Kidney (tissue), 14 donors: Measurements from ENCODE around the gene ZNF646. TPM values are rescaled to one million over a fixed set of nuclear protein-coding genes. Genes with fewer than 3 reads are reported as not detected.

Source experiments
- DNase-seq, 5 donors: peaks; one replicate each; pipeline ENCODE4 v3.0.0-alpha.2; 2013 to 2020
- FAIRE-seq: peaks from 2 replicates; lab custom pipeline; 2012; peaks lifted over from hg19 to GRCh38; lab: Jason Lieb, UNC
- H3K27ac ChIP-seq, 2 donors: one replicate each; pipeline ENCODE4 v1.7.0; 2013; ENCODE audit warnings: low read depth in 2 of 2, low read length in 2 of 2, inconsistent platforms in 1 of 2
- H3K27me3 ChIP-seq: one replicate; pipeline ENCODE4 v1.7.1; 2013; ENCODE audit warnings: low read length, inconsistent platforms; ENCODE audit not compliant: control insufficient read depth, insufficient read depth
- H3K36me3 ChIP-seq, 3 donors: one replicate each; pipeline versions ENCODE4 v1.7.0 to v1.7.1; 2013; ENCODE audit warnings: low read length in 3 of 3, control low read depth in 1 of 3, inconsistent platforms in 1 of 3; ENCODE audit not compliant: insufficient read depth in 3 of 3, control insufficient read depth in 2 of 3
- H3K4me1 ChIP-seq, 3 donors: one replicate each; pipeline versions ENCODE4 v1.7.0 to v1.7.1; 2013; ENCODE audit warnings: low read length in 3 of 3, inconsistent platforms in 1 of 3, low read depth in 1 of 3; ENCODE audit not compliant: control insufficient read depth in 2 of 3, insufficient read depth in 2 of 3
- H3K4me3 ChIP-seq, 3 donors: one replicate each; pipeline versions ENCODE4 v1.7.0 to v1.8.1; 2013; ENCODE audit warnings: low read length in 3 of 3, control low read depth in 1 of 3, inconsistent platforms in 1 of 3
- H3K9ac ChIP-seq, 3 donors: one replicate each; pipeline versions ENCODE4 v1.7.0 to v1.7.1; 2013; ENCODE audit warnings: low read length in 3 of 3, control low read depth in 1 of 3, inconsistent platforms in 1 of 3
- H3K9me3 ChIP-seq, 3 donors: one replicate each; pipeline versions ENCODE4 v1.7.0 to v1.7.1; 2013; ENCODE audit warnings: low read length in 3 of 3, control low read depth in 1 of 3, inconsistent platforms in 1 of 3; ENCODE audit not compliant: control insufficient read depth in 2 of 3, insufficient read depth in 1 of 3
- CTCF ChIP-seq: IDR thresholded peaks from 3 replicates; pipeline ENCODE4 v1.5.1; 2012; ENCODE audit warnings: mild to moderate bottlenecking, moderate library complexity, borderline replicate concordance; ENCODE audit not compliant: insufficient read depth; ENCODE audit errors: extremely low read depth
- intact Hi-C: fragments of 100-400 bp; cut with DNase I; formaldehyde crosslinking; loops from one replicate; pipeline ENCODE4 v1.11.1; 2022
- polyA plus RNA-seq: library from polyadenylated mRNA; stranded (reverse); fragments of 350-450 nt; fragmentation: Illumina TruSeq; extraction: RNeasy Lipid Tissue Mini Kit (QIAGEN cat#74804); gene quantifications from one replicate; pipeline ENCODE4 v1.2.3, GENCODE V29; 2014; ENCODE audit warnings: low read depth, low replicate concordance; ENCODE audit not compliant: insufficient read depth
- total RNA-seq: library from RNA; stranded (reverse); fragmentation: NEBNext Ultra II Directional; extraction: Animal tissue kit (Norgen Biotek cat#: 25700); gene quantifications from one replicate; pipeline ENCODE4 v1.2.1, GENCODE V29; 2021
- donor health status: control.
- donor health status: control.
- donor health status: control.
- donor health status: control.
- donor health status: control.
- donor health status: DM: yes; HTN: yes; CAD: no.
- donor health status: Normal renal cell carcinoma (clear cell type).

ZNF646 gene
- total and polyA plus RNA-seq, 2 donors from 2014 or later: 2.9 to 20.5 TPM

GRCh38 chr16:31031276-31031675 is 42.9 kb upstream of the ZNF646 start:
- intact Hi-C loops: no loop called here
- DNase-seq (no peak), FAIRE-seq (no peak)
- no peak overlapping the region for H3K9ac ChIP-seq
- H3K4me3 ChIP-seq: no peak overlapping the region
- H3K9me3 ChIP-seq: no peaks in the 10 kb centered on the region
- H3K36me3 ChIP-seq: no peaks in the 10 kb centered on the region
- no peak for TF ChIP-seq CTCF
- no peaks in the 10 kb centered on the region for H3K27me3 ChIP-seq
- peaks cover 0 to 14% (median 7%) of the 10 kb centered on the region in 3 donors for H3K4me1 ChIP-seq
- no peak overlapping the region for H3K27ac ChIP-seq

DNA sequence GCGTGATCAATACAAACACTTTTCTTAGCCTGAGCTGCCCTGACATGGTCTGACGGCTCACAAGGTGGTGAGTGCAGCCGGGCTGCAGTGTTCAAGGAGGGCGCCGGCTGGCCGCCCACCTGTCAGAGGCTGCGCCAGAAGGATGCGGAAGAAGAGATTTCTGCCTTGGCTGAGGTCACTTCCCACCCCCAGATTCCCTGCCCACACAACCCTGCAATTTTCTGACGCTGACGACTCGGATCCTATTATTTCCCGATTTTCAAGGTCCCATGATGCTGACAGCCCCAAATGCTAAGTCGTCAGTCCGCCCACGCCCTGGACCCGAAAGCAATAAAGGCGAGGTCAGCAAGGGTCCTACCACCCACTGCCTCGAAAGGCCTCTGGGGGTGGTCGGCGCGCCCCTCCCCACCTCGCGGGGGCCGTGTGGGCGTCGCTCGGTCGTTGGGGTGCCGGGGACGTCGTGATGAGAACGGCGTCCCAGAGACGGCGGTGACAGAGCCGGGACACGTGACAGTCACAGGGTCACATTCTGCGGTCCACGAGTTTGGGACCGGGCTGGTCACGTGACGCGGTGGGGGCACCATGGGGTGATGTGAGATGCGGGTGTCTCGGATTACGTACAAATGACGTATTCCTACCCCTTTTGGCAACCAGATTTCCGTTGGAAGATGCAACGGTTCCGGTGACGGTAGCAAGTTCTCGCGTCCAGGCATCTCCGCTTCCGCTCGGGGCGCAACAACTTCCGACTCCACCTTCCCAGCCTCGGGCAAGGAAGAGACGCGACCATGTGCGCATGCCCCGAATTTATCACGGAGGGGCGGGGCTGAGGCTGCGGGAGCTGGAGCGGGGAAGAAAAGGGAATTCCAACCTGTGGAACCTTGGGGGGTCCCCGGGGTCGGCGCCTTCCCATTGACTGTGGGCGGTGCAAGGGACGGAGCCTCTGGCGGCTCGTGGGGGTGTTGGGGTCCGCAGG is 41.2 kb upstream of the ZNF646 start, which contains the start of gene STX4:
Gene STX4, plus strand, starts transcription at position 823 of the 973 bp plus-strand sequence. CDS start 248 bp downstream, outside the sequence.
- FAIRE-seq: peak; percentile 71
- peak within 1 kb of the TSS; percentile 74 to 99 (median 79) for H3K9ac ChIP-seq
- H3K27ac ChIP-seq: peak within 1 kb of the TSS; percentile 94 to 95
- TF ChIP-seq CTCF: no peak
- DNase-seq: peak; percentile 97 to 99 (median 98)
- peaks cover 0 to 14% (median 8%) of the 10 kb centered on the region in 3 donors for H3K4me1 ChIP-seq
- no peaks in the 10 kb centered on the region for H3K9me3 ChIP-seq
- peaks cover 0 to 7% (median 4%) of the 10 kb centered on the region in 3 donors for H3K36me3 ChIP-seq
- peak within 1 kb of the TSS; percentile 89 to 99 (median 91) for H3K4me3 ChIP-seq
- intact Hi-C loops: no loop called here
- H3K27me3 ChIP-seq: no peaks in the 10 kb centered on the region

- Histone ChIP-seq H3K4me1 (peaks cover 0 to 14% (median 8%) of the 10 kb centered on the region in 3 donors), H3K36me3 (peaks cover 0 to 16% (median 8%) of the 10 kb centered on the region in 3 donors), H3K27me3 (no peaks in the 10 kb centered on the region), H3K4me3 (peak overlapping the region; percentile 89 to 99 (median 91)), H3K9me3 (no peaks in the 10 kb centered on the region), H3K27ac (peak overlapping the region; percentile 91 to 94), H3K9ac (peak overlapping the region; percentile 71 to 79 (median 74))
- DNase-seq (peak; percentile 86 to 96 (median 92)), FAIRE-seq (no peak)
- no peak for TF ChIP-seq CTCF
- intact Hi-C loops: no loop called here
Observed at GRCh38 chr16:31033709-31034492, 40.3 kb upstream of the ZNF646 start.
